AG04450 (cell line): ENCODE measurements around the gene SLC25A13. TPM values are rescaled to one million over a fixed set of nuclear protein-coding genes. Genes with fewer than 3 reads are reported as not detected.
"Not testable (repeated sequence)": the region's sequence is repeated elsewhere in the genome, so short reads cannot be mapped to it uniquely, and the experiment has no call there.

Experiments
- CTCF ChIA-PET: fragments of 300-600, 350-600 bp; formaldehyde crosslinking; extraction: SDS; loops from one replicate; lab custom pipeline; 2022; ENCODE audit warnings: antibody characterized with exemption, inconsistent platforms; lab: Charles Lee
- POLR2A ChIA-PET: fragments of 350-600 bp; formaldehyde crosslinking; extraction: SDS; loops from one replicate; lab custom pipeline; 2021; ENCODE audit warnings: antibody characterized with exemption, inconsistent platforms; lab: Yijun Ruan, JAX
- DNase-seq: peaks from one replicate; pipeline ENCODE4 v3.0.0-alpha.2; 2011; ENCODE audit warnings: low read depth, low spot score
- H3K27ac ChIP-seq: one replicate; pipeline ENCODE4 v1.5.1; 2012; ENCODE audit warnings: low read depth, low read length, control low read depth
- H3K27me3 ChIP-seq: one replicate; pipeline ENCODE4 v1.6.0; 2012; ENCODE audit warnings: low read length; ENCODE audit not compliant: control insufficient read depth, insufficient read depth
- H3K4me3 ChIP-seq: 2 replicates; pipeline ENCODE4 v1.5.1; 2011; ENCODE audit warnings: mild to moderate bottlenecking, low read depth, low read length, control low read depth
- H3K9me3 ChIP-seq: 2 replicates; pipeline ENCODE4 v1.5.1; 2012; ENCODE audit warnings: low read length; ENCODE audit not compliant: control insufficient read depth, insufficient read depth
- polyA minus RNA-seq: library from RNA; depleted of rRNA, polyadenylated mRNA; stranded (reverse); fragments of >200 nt; gene quantifications from 2 replicates; pipeline ENCODE4 v1.2.3, GENCODE V29; 2011; rRNA and poly(A)+ RNA removed
- polyA plus RNA-seq: library from polyadenylated mRNA; depleted of rRNA; stranded (reverse); fragments of >200 nt; gene quantifications from 2 replicates; pipeline ENCODE4 v1.2.3, GENCODE V29; 2011; rRNA removed
- TF ChIP-seq, protein P1 (sequence below): IDR thresholded peaks from 2 replicates; pipeline ENCODE4 v1.5.1; 2011; ENCODE audit warnings: low read depth, low read length, control low read depth, inconsistent platforms

Gene SLC25A13, protein sequence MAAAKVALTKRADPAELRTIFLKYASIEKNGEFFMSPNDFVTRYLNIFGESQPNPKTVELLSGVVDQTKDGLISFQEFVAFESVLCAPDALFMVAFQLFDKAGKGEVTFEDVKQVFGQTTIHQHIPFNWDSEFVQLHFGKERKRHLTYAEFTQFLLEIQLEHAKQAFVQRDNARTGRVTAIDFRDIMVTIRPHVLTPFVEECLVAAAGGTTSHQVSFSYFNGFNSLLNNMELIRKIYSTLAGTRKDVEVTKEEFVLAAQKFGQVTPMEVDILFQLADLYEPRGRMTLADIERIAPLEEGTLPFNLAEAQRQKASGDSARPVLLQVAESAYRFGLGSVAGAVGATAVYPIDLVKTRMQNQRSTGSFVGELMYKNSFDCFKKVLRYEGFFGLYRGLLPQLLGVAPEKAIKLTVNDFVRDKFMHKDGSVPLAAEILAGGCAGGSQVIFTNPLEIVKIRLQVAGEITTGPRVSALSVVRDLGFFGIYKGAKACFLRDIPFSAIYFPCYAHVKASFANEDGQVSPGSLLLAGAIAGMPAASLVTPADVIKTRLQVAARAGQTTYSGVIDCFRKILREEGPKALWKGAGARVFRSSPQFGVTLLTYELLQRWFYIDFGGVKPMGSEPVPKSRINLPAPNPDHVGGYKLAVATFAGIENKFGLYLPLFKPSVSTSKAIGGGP
- polyA plus RNA-seq (15.1 and 17.3 TPM in 2 replicates), polyA minus RNA-seq (8.8 and 11.9 TPM in 2 replicates)

DNA sequence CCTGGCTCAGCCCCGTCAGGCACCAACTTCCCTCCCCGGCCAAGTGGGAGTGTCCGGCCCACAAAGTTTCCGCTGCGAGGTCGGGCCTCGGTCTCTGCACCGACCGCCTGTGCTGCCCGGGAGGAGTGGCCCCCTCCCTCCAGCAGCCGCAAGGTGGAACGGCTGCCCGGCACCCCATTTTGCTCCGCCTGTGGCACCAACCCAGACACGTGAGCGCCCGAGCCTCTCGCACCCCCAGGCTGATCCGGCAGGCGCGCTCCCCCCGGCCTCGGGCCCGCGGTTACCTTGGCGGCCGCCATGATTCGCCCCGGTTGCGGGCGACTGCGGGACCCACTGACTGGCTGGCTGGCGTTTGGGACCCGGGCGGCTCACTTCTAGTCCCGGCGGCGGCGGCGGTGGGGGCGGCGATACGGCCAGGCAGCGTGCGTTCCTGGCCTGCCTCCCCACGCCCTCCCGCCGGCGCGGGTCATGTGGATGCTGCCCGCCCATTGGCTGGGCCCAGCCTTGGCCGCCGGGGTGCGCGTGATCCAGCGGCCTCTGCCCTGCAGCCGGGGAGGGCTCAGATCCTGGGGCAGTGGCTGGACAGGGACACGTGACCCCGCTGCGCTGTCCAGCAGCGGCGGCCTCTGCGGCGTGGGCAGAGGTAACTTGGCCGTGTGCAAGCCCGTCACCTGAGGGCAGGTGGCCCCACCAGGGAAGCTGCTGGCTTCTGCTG is at the start of gene SLC25A13:
SLC25A13 (minus strand) TSS at position 441 of the 715 bp plus-strand sequence; CDS start at position 299, 142 bp downstream.
- POLR2A ChIA-PET: no interaction called here
- no peaks in the 10 kb centered on the region; the same call in 1 of the 2 replicates for H3K9me3 ChIP-seq
- peak within 1 kb of the TSS; percentile 89 for H3K27ac ChIP-seq
- CTCF ChIA-PET: no interaction called here
- TF ChIP-seq, protein P1, sequence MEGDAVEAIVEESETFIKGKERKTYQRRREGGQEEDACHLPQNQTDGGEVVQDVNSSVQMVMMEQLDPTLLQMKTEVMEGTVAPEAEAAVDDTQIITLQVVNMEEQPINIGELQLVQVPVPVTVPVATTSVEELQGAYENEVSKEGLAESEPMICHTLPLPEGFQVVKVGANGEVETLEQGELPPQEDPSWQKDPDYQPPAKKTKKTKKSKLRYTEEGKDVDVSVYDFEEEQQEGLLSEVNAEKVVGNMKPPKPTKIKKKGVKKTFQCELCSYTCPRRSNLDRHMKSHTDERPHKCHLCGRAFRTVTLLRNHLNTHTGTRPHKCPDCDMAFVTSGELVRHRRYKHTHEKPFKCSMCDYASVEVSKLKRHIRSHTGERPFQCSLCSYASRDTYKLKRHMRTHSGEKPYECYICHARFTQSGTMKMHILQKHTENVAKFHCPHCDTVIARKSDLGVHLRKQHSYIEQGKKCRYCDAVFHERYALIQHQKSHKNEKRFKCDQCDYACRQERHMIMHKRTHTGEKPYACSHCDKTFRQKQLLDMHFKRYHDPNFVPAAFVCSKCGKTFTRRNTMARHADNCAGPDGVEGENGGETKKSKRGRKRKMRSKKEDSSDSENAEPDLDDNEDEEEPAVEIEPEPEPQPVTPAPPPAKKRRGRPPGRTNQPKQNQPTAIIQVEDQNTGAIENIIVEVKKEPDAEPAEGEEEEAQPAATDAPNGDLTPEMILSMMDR: no peak
- H3K27me3 ChIP-seq: peaks cover 1% of the 10 kb centered on the region
- DNase-seq: peak; percentile 27
- peak within 1 kb of the TSS; percentile 86 for H3K4me3 ChIP-seq

DNA sequence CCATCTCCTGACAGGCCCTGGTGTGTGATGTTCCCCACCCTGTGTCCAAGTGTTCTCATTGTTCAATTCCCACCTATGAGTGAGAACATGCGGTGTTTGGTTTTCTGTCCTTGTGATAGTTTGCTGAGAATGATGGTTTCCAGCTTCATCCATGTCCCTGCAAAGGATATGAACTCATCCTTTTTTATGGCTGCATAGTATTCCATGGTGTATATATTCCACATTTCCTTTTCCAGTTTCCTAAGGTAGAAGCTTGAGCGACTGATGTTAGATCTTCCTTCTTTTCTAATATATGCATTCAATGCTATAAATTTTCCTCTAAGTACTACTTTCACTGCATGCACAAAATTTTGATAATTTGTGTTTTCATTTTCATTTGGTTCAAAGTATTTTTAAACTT is 44.0 kb upstream of the SLC25A13 start:
- CTCF ChIA-PET, H3K4me3 ChIP-seq, H3K27me3 ChIP-seq, H3K9me3 ChIP-seq, DNase-seq, POLR2A ChIA-PET, H3K27ac ChIP-seq: not testable (repeated sequence)

DNA sequence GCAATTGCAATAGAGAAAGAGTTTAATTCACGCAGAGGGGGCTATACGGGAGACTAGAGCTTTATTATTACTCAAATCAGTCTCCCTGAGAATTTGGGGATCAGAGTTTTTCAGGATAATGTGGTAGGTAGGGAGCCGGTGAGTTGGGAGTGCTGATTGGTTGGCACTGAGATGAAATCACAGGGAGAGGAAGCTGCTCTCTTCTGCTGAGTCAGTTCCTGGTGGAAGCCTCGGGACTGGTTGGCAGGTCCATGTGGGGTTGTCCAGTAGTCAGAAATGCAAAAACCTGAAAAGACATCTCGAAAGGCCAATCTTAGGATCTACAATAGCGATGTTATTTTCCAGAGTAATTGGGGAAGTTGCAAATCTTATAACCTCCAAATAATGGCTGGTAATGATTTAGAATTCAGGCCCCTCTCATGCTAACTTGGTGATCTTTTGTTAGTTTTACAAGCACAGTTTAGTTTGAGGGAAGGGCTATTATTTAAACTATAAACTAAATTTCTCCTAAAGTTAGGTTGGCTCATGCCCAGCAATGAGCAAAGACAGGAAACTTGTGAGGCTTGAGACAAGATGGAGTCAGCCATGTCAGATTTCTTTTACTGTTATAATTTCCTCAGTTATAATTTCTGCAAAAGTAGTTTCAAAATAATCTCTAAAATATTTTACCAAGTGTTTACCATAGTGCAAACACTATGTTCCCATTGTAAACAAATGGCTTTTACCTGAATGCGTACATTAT is 39.4 kb upstream of the SLC25A13 start:
- no peaks in the 10 kb centered on the region for H3K27me3 ChIP-seq
- ChIA-PET POLR2A (no interaction called here), CTCF (no interaction called here)
- no peak for DNase-seq
- H3K4me3 ChIP-seq: no peak overlapping the region
- H3K27ac ChIP-seq: no peak overlapping the region
- TF ChIP-seq, protein P1: no peak
- H3K9me3 ChIP-seq: no peaks in the 10 kb centered on the region; the same call in 1 of the 2 replicates

DNA sequence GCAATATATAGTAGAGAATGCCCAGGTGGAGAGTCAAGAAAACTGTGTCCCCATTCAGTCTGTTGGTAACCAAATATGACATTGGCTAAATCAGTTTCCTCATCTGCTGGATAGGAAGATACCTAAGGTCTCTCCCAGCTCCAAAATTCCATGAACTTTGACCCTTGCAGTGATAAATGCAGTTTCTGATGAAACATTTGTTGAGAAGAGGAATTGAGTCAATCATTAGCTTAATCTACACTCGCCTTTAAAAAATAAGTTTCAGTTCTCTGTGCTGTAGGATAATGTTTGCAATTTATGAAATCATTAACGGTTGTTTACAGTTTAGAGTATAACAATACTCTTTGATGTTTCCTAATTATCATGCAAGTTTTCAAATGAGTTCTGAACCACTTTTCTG is 38.0 kb upstream of the SLC25A13 start:
- Histone ChIP-seq H3K27ac (no peak overlapping the region), H3K4me3 (no peak overlapping the region), H3K27me3 (no peaks in the 10 kb centered on the region), H3K9me3 (no peaks in the 10 kb centered on the region; the same call in 1 of the 2 replicates)
- ChIA-PET POLR2A (no interaction called here), CTCF (no interaction called here)
- no peak for DNase-seq
- TF ChIP-seq, protein P1: no peak

DNA sequence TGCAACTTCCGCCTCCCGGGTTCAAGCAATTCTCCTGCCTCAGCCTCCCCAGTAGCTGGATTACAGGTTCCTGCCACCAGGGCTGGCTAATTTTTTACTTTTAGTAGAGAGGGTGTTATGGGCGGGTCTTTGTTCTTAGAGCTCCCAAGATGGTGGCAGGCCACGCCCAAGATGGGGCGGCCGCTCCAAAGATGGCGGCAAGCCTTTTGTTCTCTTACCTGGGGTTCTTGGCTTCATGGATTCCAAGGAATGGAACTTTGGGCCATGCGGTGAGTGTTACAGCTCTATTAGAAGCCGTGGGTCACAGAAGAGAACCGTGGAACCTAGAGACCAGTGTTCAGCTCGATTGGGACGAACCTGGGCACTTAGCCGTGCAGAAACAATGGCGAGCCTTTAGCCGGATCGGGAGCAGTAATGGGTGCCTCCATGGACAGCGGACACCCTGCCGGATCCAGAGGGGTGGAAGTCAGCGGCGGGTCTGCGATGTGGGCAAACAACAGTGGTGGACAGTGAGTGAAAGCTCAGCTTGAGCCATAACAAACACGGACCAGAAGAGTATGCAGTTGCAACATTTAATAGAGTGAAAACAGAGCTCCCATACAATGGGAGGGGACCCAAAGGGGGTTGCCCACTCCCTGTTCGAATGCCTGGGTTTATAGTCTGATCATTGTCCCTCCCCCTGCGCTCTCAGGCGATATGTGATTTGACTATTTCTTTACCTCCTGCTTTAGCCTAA is 36.5 kb upstream of the SLC25A13 start:
- CTCF ChIA-PET, H3K27ac ChIP-seq, H3K9me3 ChIP-seq, DNase-seq, H3K27me3 ChIP-seq, H3K4me3 ChIP-seq, POLR2A ChIA-PET: not testable (repeated sequence)
